GM10248 (cell line): Measurements from ENCODE around the gene URB1.
A peak's percentile ranks its signal among the peaks of the same experiment; 100 is the strongest.

Experiments
- CTCF ChIA-PET: fragments of 300-600 bp; sonication (Branson Sonifier 250); formaldehyde crosslinking; extraction: SDS; loops from one replicate; lab custom pipeline; 2021; ENCODE audit warnings: antibody characterized with exemption; lab: Yijun Ruan, JAX
- POLR2A ChIA-PET: fragments of 350-650 bp; sonication (Branson Sonifier 250); formaldehyde crosslinking; extraction: SDS; loops from one replicate; lab custom pipeline; 2020; ENCODE audit warnings: antibody characterized with exemption; lab: Yijun Ruan, JAX
- DNase-seq: peaks from one replicate; pipeline ENCODE4 v3.0.0; 2012; ENCODE audit errors: extremely low spot score
- TF ChIP-seq, protein P1 (sequence below): IDR thresholded peaks from 2 replicates; pipeline ENCODE4 v1.5.1; 2012; ENCODE audit warnings: mild to moderate bottlenecking, low read depth; ENCODE audit errors: extremely low read depth, missing control alignments, control extremely low read depth

Gene URB1

DNA sequence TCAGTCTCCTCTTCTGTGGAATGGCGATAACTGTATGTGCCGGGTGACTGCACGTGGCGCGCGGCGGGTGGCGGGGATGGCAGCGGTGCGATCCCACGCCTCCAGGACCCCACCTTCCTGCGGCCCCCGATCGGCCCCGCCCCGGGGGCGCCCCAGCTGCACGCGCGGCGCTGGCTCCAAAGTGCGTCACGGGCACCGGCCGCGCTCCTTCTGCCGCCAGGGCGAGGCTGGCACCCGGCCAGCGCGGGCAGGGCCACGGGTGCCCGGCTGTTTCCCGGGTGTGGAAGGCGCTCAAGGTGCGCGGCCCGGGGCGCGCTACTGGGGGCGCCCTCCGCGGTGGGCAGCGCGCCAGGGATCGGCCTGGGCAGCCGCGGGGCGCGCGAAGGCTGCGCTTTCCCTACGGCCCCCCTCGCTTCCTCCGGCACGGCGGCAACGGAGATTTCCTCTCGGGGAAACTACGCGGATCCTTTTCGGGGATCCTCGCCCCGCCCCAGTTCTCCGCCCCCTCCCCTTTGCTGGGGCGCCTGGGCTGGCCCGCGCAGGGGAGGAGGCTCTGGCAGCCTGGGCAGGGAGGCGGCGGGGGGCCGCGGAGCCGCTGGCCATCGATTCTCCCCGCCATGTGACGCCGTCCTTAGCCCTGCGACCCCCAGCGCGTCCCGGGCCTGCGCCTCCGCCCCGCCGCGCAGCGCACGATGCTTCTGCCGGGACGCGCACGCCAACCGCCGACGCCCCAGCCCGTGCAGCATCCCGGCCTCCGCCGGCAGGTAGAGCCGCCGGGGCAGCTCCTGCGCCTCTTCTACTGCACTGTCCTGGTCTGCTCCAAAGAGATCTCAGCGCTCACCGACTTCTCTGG is 19.6 kb upstream of the URB1 start, which contains the start of gene EVA1C:
Gene EVA1C, plus strand, starts transcription at position 545 of the 853 bp plus-strand sequence. Its CDS starts 148 bp downstream, at position 693.
- POLR2A ChIA-PET = no interaction called here

DNA sequence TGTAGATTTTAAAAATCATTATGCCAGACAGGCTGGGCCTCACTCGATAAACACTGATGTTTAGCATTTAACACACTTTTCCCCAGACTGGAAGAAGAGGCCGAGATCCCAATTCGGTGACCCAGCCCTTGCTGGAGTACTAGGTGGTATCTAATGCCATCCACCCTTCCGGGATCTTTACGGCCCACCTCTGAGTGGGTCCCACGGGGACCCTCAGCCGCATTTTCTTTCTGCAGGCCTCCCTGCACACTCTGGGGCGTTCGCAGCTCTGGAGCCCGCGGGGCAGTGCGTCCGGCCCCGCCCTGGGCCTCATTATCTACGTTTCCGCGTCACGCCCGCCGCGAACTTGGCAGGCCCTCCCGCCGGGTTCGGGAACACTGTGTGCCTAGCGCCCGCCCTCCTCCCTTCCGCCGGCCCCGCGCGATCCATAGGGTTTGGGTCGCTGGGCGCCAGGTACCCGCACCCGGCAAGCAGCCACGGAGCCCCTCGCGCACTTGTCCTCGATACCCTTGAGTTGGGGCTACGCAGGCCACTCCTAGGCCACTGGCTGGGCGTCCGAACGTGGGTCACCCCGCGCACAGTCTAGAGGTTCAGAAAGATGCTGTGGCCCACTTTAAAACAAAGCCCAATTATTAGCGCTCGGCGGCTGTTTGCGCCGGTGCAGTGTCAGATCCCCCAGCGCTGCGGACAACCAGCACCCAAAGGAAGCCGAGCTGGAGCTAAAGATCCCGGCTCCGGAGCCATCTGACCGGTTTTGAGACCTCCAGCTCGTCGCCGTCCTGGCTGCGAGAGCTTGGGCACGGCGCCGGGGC is 18.7 kb upstream of the URB1 start:
- no peak for DNase-seq
- POLR2A ChIA-PET = no interaction called here
- TF ChIP-seq, protein P1, sequence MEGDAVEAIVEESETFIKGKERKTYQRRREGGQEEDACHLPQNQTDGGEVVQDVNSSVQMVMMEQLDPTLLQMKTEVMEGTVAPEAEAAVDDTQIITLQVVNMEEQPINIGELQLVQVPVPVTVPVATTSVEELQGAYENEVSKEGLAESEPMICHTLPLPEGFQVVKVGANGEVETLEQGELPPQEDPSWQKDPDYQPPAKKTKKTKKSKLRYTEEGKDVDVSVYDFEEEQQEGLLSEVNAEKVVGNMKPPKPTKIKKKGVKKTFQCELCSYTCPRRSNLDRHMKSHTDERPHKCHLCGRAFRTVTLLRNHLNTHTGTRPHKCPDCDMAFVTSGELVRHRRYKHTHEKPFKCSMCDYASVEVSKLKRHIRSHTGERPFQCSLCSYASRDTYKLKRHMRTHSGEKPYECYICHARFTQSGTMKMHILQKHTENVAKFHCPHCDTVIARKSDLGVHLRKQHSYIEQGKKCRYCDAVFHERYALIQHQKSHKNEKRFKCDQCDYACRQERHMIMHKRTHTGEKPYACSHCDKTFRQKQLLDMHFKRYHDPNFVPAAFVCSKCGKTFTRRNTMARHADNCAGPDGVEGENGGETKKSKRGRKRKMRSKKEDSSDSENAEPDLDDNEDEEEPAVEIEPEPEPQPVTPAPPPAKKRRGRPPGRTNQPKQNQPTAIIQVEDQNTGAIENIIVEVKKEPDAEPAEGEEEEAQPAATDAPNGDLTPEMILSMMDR = no peak
- CTCF ChIA-PET = interaction anchor here (1.1 kb wide), 1 partner anchor 10 kb away, joined by 3 read pairs; no protein-coding TSS in a partner anchor

More for the DNA sequence above, 19.6 kb upstream of the URB1 start, which contains the start of gene EVA1C:
- TF ChIP-seq, protein P1 = no peak
- CTCF ChIA-PET = interaction anchor here (1.1 kb wide), 1 partner anchor 11 kb away, joined by 3 read pairs; no protein-coding TSS in a partner anchor
- DNase-seq = no peak

DNA sequence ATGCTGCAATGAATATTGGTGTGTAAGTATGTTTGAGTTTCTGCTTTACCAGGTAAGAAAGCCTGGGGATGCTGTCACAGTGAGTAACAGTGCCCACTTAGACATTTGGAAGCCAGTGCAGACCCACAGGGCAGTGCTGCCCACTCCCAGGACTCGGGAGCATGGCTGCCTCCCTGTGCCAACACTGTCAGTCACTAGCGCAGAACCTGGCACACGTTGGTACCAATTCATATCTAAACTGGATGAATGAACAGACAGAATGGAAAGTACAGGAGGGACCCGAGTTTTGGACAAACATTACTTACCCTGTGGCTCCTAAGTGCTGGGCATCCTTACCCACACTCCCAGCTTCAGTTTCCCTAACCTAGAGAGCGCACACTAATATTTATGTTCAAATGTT is 18.1 kb upstream of the URB1 start:
- ChIA-PET POLR2A (no interaction called here), CTCF (interaction anchor here (2.3 kb wide), 1 partner anchor 190 kb away, joined by 7 read pairs; no protein-coding TSS in a partner anchor)
- DNase-seq = no peak
- TF ChIP-seq, protein P1 = no peak

DNA sequence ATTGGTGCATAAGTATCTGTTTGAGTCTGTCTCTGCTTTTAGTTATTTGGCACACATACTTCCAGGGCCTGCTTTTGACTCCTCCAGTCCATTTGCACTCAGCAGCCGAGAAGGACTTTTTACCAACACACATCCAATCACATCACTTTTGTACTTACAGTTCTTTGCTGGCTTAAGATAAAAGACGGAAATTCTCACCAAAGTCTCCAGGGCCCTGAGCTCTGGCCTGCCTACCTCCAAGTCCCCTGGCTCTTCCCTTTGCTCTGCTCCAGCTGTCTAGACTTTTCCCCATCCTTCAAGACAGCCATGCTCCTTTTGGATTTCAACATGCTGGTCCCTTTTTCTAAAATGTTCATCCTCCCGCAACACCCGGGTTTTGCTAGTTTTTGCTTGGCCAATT is 17.5 kb upstream of the URB1 start:
- TF ChIP-seq, protein P1 = no peak
- DNase-seq = no peak
- ChIA-PET CTCF (interaction anchor here (0.6 to 2.3 kb wide), 2 partner anchors 8 to 190 kb away, joined by 3 to 7 read pairs; no protein-coding TSS in a partner anchor), POLR2A (no interaction called here)

DNA sequence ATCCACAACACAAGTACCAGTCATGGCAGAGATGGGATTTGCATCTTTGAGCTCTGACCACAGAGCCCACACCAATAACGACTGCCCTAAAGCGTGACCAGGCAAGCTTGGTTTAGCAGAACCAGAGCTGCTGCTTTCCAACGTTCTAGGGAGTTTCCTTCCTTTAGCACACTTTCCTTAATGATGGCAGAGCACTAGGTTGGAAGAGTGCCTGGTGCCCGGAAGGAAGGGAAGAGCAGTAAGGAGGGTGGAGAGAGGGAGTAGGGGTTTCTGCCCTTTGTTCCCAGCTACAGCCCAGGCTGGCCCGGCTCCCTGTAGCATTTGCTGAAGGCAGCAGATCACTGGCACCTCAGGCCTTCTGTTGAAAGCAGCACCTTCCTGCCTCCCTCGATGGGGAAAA is 13.6 kb upstream of the URB1 start:
- TF ChIP-seq, protein P1 = no peak
- DNase-seq = no peak
- ChIA-PET POLR2A (no interaction called here), CTCF (interaction anchor here (1.1 to 1.3 kb wide), 2 partner anchors 18 to 194 kb away, joined by 3 to 4 read pairs; no protein-coding TSS in a partner anchor)

DNA sequence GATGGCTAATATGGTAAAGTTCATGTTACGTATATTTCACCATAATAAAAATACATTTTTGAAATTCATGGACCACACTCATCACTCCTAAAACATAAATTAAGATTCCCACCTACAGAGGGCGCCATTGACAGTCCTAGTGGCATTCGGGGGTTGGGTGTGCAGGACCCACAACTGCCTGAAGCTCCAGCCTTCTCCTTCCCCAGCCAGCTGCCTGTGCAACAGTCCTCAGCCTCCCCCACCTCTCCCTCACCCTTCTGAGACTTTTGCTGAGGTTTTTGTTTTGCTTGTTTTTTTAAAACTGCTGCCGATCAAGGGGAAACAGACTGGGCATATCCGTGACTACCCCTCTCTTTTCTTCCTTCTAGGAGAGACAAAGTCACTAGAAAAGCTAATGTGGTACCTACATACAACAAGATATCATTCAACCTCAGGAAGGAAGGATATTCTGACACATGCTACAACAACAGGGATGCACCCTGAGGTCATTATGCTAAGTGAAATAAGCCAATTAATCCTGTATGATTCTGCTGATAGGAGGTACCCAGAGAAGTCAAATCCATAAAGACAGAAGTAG is 10.5 kb upstream of the URB1 start:
- peak; percentile 51 for DNase-seq
- ChIA-PET POLR2A (no interaction called here), CTCF (interaction anchor here (0.6 to 6.5 kb wide), 13 partner anchors 9 to 206 kb away, joined by 3 to 75 read pairs (median 4); partner anchors contain the start of gene URB1)
- TF ChIP-seq, protein P1 = peak; percentile 41
